Camera-type eye (tissue), 1 donor: ENCODE data around the gene LASP1. TPM values are rescaled to one million over a fixed set of nuclear protein-coding genes. Genes with fewer than 3 reads are reported as not detected.

ENCODE experiments used
- total RNA-seq: library from RNA; depleted of rRNA; stranded (reverse); fragments of >200 nt; gene quantifications from one replicate; pipeline ENCODE4 v1.2.3, GENCODE V29; 2014

Gene LASP1
- 83.0 TPM for total RNA-seq

GRCh38 chr17:38869526-38870258 lies at the start of gene LASP1:
TSS of gene LASP1 (plus strand) at chr17:38870058. CDS start at chr17:38870190, 132 bp downstream.

GRCh38 chr17:38824899-38825761 lies 44.7 kb upstream of the LASP1 start, which contains the start of gene CWC25:
TSS of gene CWC25 (minus strand) at chr17:38825321. CDS start at chr17:38825183, 138 bp downstream.

GRCh38 chr17:38853292-38854219 lies 16.3 kb upstream of the LASP1 start, which contains the start of gene RPL23:
TSS of gene RPL23 (minus strand) at chr17:38853721. CDS start at chr17:38853710, 11 bp downstream.

GRCh38 chr17:38925263-38925995 lies 55.6 kb downstream of the LASP1 start, which contains the start of gene LASP1NB:
TSS of gene LASP1NB (plus strand) at chr17:38925614.

GRCh38 chr17:38967290-38967738 lies 97.5 kb downstream of the LASP1 start, which contains the start of gene FBXO47:
TSS of gene FBXO47 (minus strand) at chr17:38967403. CDS start at chr17:38963025, 4,378 bp downstream.

Other genes with a start within 250 kb of the LASP1 start
- gene EPOP, start 195.1 kb upstream of the LASP1 start, total RNA-seq = 1.1 TPM
- gene MLLT6, start 164.8 kb upstream of the LASP1 start, total RNA-seq = 87.1 TPM
- 1.9 TPM for gene CISD3, start 139.7 kb upstream of the LASP1 start, total RNA-seq
- gene PCGF2, start 121.7 kb upstream of the LASP1 start, total RNA-seq = 13.9 TPM
- gene PSMB3, start 117.3 kb upstream of the LASP1 start, total RNA-seq = 84.8 TPM
- 101 TPM for gene PIP4K2B, start 70.5 kb upstream of the LASP1 start, total RNA-seq
- 20.3 TPM for gene CWC25, start 44.7 kb upstream of the LASP1 start, total RNA-seq
- 1,179 TPM for gene RPL23, start 16.3 kb upstream of the LASP1 start, total RNA-seq
- not detected for gene FBXO47, start 97.3 kb downstream of the LASP1 start, total RNA-seq